ENCODE results near the gene CLEC3B. TPM values are rescaled to one million over a fixed set of nuclear protein-coding genes. Genes with fewer than 3 reads are reported as not detected.

The CLEC3B gene
- polyA plus RNA-seq, 1 experiment, result 22.3 TPM

GRCh38 chr3:45054196-45054857 is 28.2 kb downstream of the CLEC3B start:
- CTCF ChIA-PET, result interaction anchor here (1.0 to 4.4 kb wide), 6 partner anchors 12 to 156 kb away, joined by 3 to 39 read pairs (median 5); no protein-coding TSS in a partner anchor
- POLR2A ChIA-PET, result interaction anchor here (0.8 kb wide), 1 partner anchor 12 kb away, joined by 3 read pairs; no protein-coding TSS in a partner anchor
- TF ChIP-seq CTCF (IDR thresholded peaks at IDR 0.05; ENCODE audit: insufficient read depth, low read depth, low read length), result no peak
- H3K4me3 ChIP-seq (ENCODE audit: low read depth, low read length), result no peak overlapping the region
- H3K27me3 ChIP-seq (ENCODE audit: control insufficient read depth, insufficient read depth, low read length), result no peaks in the 10 kb centered on the region
- H3K36me3 ChIP-seq (ENCODE audit: control insufficient read depth, insufficient read depth, low read length), result no peaks in the 10 kb centered on the region
- peak; percentile 71 for DNase-seq (ENCODE audit: low read depth)

- peak; percentile 47 for DNase-seq (ENCODE audit: low read depth)
- no peak overlapping the region for H3K4me3 ChIP-seq (ENCODE audit: low read depth, low read length)
- no peaks in the 10 kb centered on the region for H3K27me3 ChIP-seq (ENCODE audit: control insufficient read depth, insufficient read depth, low read length)
- ChIA-PET POLR2A (interaction anchor here (0.6 to 0.8 kb wide), 2 partner anchors 12 to 150 kb away, joined by 3 to 5 read pairs; no protein-coding TSS in a partner anchor), CTCF (interaction anchor here (0.7 to 4.4 kb wide), 7 partner anchors 13 to 156 kb away, joined by 3 to 39 read pairs (median 5); no protein-coding TSS in a partner anchor)
- H3K36me3 ChIP-seq (ENCODE audit: control insufficient read depth, insufficient read depth, low read length), result no peaks in the 10 kb centered on the region
- TF ChIP-seq CTCF (IDR thresholded peaks at IDR 0.05; ENCODE audit: insufficient read depth, low read depth, low read length), result no peak
Measured at GRCh38 chr3:45055032-45055410, 28.9 kb downstream of the CLEC3B start.

GRCh38 chr3:45055411-45056143 is 29.5 kb downstream of the CLEC3B start:
- Histone ChIP-seq H3K36me3 (ENCODE audit: control insufficient read depth, insufficient read depth, low read length) (no peaks in the 10 kb centered on the region), H3K4me3 (ENCODE audit: low read depth, low read length) (no peak overlapping the region), H3K27me3 (ENCODE audit: control insufficient read depth, insufficient read depth, low read length) (no peaks in the 10 kb centered on the region)
- CTCF ChIA-PET, result interaction anchor here (0.7 to 4.4 kb wide), 8 partner anchors 13 to 155 kb away, joined by 3 to 39 read pairs (median 5); no protein-coding TSS in a partner anchor
- DNase-seq (ENCODE audit: low read depth), result peak; percentile 43
- TF ChIP-seq CTCF (IDR thresholded peaks at IDR 0.05; ENCODE audit: insufficient read depth, low read depth, low read length), result peak; percentile 10; the same call in 1 of the 2 replicates
- POLR2A ChIA-PET, result interaction anchor here (0.6 to 0.8 kb wide), 2 partner anchors 13 to 150 kb away, joined by 3 to 5 read pairs; no protein-coding TSS in a partner anchor

GRCh38 chr3:45056608-45057301 is 30.7 kb downstream of the CLEC3B start:
- TF ChIP-seq CTCF (IDR thresholded peaks at IDR 0.05; ENCODE audit: insufficient read depth, low read depth, low read length), result no peak
- no peaks in the 10 kb centered on the region for H3K36me3 ChIP-seq (ENCODE audit: control insufficient read depth, insufficient read depth, low read length)
- CTCF ChIA-PET, result interaction anchor here (1.0 to 4.4 kb wide), 5 partner anchors 14 to 154 kb away, joined by 4 to 39 read pairs (median 8); no protein-coding TSS in a partner anchor
- no peaks in the 10 kb centered on the region for H3K27me3 ChIP-seq (ENCODE audit: control insufficient read depth, insufficient read depth, low read length)
- H3K4me3 ChIP-seq (ENCODE audit: low read depth, low read length), result no peak overlapping the region
- DNase-seq (ENCODE audit: low read depth), result no peak
- POLR2A ChIA-PET, result no interaction called here

All from BJ (cell line).